Stimulated activated naive CD8-positive, alpha-beta T cell treated with anti-CD3 and anti-CD28 coated beads, Interleukin-15, Interleukin-2, amounts not matched to agents 100 ng/mL and 50 ng/mL, for 24 hours (primary cell): ENCODE data around the gene KIF25.

Experiments
- H3K27ac Mint-ChIP-seq: one replicate; pipeline ENCODE4 v1.8.0; 2021; ENCODE audit warnings: mild to moderate bottlenecking, mixed read lengths
- H3K27me3 Mint-ChIP-seq: one replicate; pipeline ENCODE4 v1.8.0; 2021; ENCODE audit warnings: mixed read lengths
- H3K36me3 Mint-ChIP-seq: one replicate; pipeline ENCODE4 v1.8.0; 2021; ENCODE audit warnings: low read depth, mixed read lengths
- H3K4me1 Mint-ChIP-seq: one replicate; pipeline ENCODE4 v1.8.0; 2021; ENCODE audit warnings: low read depth, mixed read lengths
- H3K4me3 Mint-ChIP-seq: one replicate; pipeline ENCODE4 v1.8.0; 2021; ENCODE audit warnings: mild to moderate bottlenecking, mixed read lengths
- H3K9me3 Mint-ChIP-seq: one replicate; pipeline ENCODE4 v1.8.0; 2021; ENCODE audit warnings: mixed read lengths

The KIF25 gene

DNA sequence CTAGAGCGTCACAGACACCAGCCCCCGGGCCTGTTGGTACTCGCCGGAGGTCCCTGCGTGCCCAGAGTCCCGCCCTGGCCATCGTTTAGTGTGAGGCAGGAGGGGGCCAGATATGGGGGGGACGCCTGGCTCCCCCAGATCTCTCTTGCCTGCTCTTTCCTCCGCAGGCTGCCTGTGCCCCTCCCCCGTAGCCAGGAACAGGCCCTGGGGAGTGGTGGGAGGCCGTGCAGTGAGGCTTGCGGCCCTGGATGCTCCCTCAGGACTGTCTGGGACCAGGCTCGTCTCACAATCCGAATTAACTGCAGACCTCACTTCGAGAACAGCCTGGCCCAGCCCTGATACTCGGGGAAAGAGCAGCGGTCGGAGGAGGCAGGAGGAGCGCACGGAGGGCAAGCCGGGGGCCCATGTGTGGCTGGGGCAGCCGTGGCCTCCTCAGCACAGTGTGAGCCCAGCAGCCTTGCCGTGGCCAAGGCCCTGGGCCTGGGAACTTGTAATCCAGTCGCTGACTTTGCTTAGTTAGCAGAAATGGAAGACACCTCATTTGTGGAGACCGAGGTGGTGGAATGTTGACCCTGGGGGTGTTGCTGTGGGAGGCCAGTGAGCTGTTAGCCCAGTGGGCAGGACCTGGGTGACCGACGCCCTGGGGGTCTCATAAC lies 52.9 kb downstream of the KIF25 start:
- H3K27ac Mint-ChIP-seq, result no peak overlapping the region
- H3K4me3 Mint-ChIP-seq, result no peak overlapping the region
- H3K27me3 Mint-ChIP-seq, result no peaks in the 10 kb centered on the region
- no peaks in the 10 kb centered on the region for H3K36me3 Mint-ChIP-seq
- no peaks in the 10 kb centered on the region for H3K9me3 Mint-ChIP-seq
- H3K4me1 Mint-ChIP-seq, result no peaks in the 10 kb centered on the region

- no peak overlapping the region for H3K27ac Mint-ChIP-seq
- H3K4me3 Mint-ChIP-seq, result no peak overlapping the region
- H3K4me1 Mint-ChIP-seq, result no peaks in the 10 kb centered on the region
- no peaks in the 10 kb centered on the region for H3K27me3 Mint-ChIP-seq
- no peaks in the 10 kb centered on the region for H3K36me3 Mint-ChIP-seq
- no peaks in the 10 kb centered on the region for H3K9me3 Mint-ChIP-seq
Measured at GRCh38 chr6:168050881-168051586, 53.6 kb downstream of the KIF25 start.

DNA sequence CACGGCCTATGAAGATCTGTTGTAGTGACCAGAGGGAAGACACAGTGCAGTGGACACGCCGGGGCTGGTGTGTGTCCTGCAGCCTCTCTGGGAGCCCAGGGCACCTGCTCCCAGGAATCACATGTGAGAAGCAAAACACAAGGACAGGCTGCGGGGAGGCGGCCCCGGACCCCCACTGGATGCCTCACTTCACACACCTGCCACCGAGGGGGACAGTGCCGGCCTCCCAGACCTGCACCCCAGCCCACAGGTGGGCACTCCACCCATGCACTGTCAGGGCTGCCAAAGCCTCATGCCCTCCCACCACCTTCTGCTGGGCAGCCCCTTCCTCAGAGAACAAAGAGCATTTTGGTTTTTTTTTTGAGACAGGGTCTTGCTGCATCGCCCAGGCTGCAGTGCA lies 54.2 kb downstream of the KIF25 start:
- no peaks in the 10 kb centered on the region for H3K36me3 Mint-ChIP-seq
- no peaks in the 10 kb centered on the region for H3K4me1 Mint-ChIP-seq
- no peaks in the 10 kb centered on the region for H3K27me3 Mint-ChIP-seq
- H3K4me3 Mint-ChIP-seq, result no peak overlapping the region
- no peaks in the 10 kb centered on the region for H3K9me3 Mint-ChIP-seq
- H3K27ac Mint-ChIP-seq, result no peak overlapping the region

DNA sequence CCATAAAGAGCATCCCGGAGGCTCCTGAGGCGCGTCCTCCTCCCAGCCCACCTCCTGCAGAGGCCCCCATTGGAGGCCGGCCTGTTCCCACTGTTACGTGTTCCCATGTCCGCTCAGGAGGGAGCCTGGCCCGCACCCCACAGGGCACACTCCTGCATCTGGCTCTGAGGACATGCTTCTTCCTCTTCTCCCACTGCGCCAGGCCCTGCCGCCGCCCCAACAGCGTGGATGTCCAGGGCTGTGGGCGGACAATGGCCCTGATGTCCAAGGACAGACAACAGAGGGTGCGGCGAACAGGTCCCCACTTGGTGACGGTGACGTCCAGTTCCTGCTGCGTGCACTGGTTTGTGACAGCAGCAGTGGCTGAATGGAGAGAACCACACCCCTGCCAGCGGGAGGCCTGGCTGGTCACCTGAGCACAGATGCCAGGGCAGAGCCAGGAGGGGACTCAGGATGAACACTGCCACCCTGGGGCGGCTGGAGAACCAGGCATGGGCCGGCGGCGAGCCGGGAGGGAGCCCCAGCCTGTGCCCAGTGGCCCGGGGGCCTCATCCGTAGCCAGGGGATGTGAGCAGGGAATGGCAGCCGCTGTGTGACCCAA lies 54.9 kb downstream of the KIF25 start:
- H3K9me3 Mint-ChIP-seq, result no peaks in the 10 kb centered on the region
- H3K4me3 Mint-ChIP-seq, result no peak overlapping the region
- H3K4me1 Mint-ChIP-seq, result no peaks in the 10 kb centered on the region
- no peaks in the 10 kb centered on the region for H3K27me3 Mint-ChIP-seq
- no peaks in the 10 kb centered on the region for H3K36me3 Mint-ChIP-seq
- no peak overlapping the region for H3K27ac Mint-ChIP-seq

GRCh38 chr6:168053086-168053956 lies 55.9 kb downstream of the KIF25 start:
- no peak overlapping the region for H3K4me3 Mint-ChIP-seq
- H3K27ac Mint-ChIP-seq, result no peak overlapping the region
- no peaks in the 10 kb centered on the region for H3K27me3 Mint-ChIP-seq
- no peaks in the 10 kb centered on the region for H3K4me1 Mint-ChIP-seq
- H3K36me3 Mint-ChIP-seq, result no peaks in the 10 kb centered on the region
- no peaks in the 10 kb centered on the region for H3K9me3 Mint-ChIP-seq

GRCh38 chr6:168053957-168054471 lies 56.5 kb downstream of the KIF25 start:
- no peaks in the 10 kb centered on the region for H3K36me3 Mint-ChIP-seq
- H3K4me3 Mint-ChIP-seq, result no peak overlapping the region
- no peaks in the 10 kb centered on the region for H3K27me3 Mint-ChIP-seq
- H3K4me1 Mint-ChIP-seq, result no peaks in the 10 kb centered on the region
- H3K9me3 Mint-ChIP-seq, result no peaks in the 10 kb centered on the region
- H3K27ac Mint-ChIP-seq, result no peak overlapping the region

- no peak overlapping the region for H3K27ac Mint-ChIP-seq
- H3K27me3 Mint-ChIP-seq, result no peaks in the 10 kb centered on the region
- no peaks in the 10 kb centered on the region for H3K36me3 Mint-ChIP-seq
- no peaks in the 10 kb centered on the region for H3K9me3 Mint-ChIP-seq
- no peak overlapping the region for H3K4me3 Mint-ChIP-seq
- no peaks in the 10 kb centered on the region for H3K4me1 Mint-ChIP-seq
Measured at GRCh38 chr6:168054765-168055560, 57.5 kb downstream of the KIF25 start.

- Mint-ChIP-seq H3K27me3 (no peaks in the 10 kb centered on the region), H3K4me3 (no peak overlapping the region), H3K4me1 (no peaks in the 10 kb centered on the region), H3K9me3 (no peaks in the 10 kb centered on the region), H3K27ac (no peak overlapping the region), H3K36me3 (no peaks in the 10 kb centered on the region)
Measured at GRCh38 chr6:168055696-168056489, 58.4 kb downstream of the KIF25 start.

- no peaks in the 10 kb centered on the region for H3K27me3 Mint-ChIP-seq
- H3K27ac Mint-ChIP-seq, result no peak overlapping the region
- no peak overlapping the region for H3K4me3 Mint-ChIP-seq
- H3K4me1 Mint-ChIP-seq, result no peaks in the 10 kb centered on the region
- H3K36me3 Mint-ChIP-seq, result no peaks in the 10 kb centered on the region
- H3K9me3 Mint-ChIP-seq, result no peaks in the 10 kb centered on the region
Measured at GRCh38 chr6:168056892-168057527, 59.5 kb downstream of the KIF25 start.

GRCh38 chr6:168057836-168058235 lies 60.4 kb downstream of the KIF25 start:
- Mint-ChIP-seq H3K27me3 (no peaks in the 10 kb centered on the region), H3K4me1 (no peaks in the 10 kb centered on the region), H3K4me3 (no peak overlapping the region), H3K9me3 (no peaks in the 10 kb centered on the region), H3K27ac (no peak overlapping the region), H3K36me3 (no peaks in the 10 kb centered on the region)

GRCh38 chr6:168058691-168059551 lies 61.5 kb downstream of the KIF25 start:
- Mint-ChIP-seq H3K27ac (no peak overlapping the region), H3K27me3 (no peaks in the 10 kb centered on the region), H3K36me3 (no peaks in the 10 kb centered on the region), H3K4me3 (no peak overlapping the region), H3K9me3 (no peaks in the 10 kb centered on the region), H3K4me1 (no peaks in the 10 kb centered on the region)

GRCh38 chr6:168060521-168060931 lies 63.1 kb downstream of the KIF25 start:
- Mint-ChIP-seq H3K9me3 (no peaks in the 10 kb centered on the region), H3K4me1 (no peaks in the 10 kb centered on the region), H3K36me3 (no peaks in the 10 kb centered on the region), H3K4me3 (no peak overlapping the region), H3K27ac (no peak overlapping the region), H3K27me3 (no peaks in the 10 kb centered on the region)
